Thyroid gland (tissue), 4 donors: ENCODE results near the gene CIDEA. TPM values are rescaled to one million over a fixed set of nuclear protein-coding genes. Genes with fewer than 3 reads are reported as not detected.

Experiments used
- DNase-seq, 2 donors: peaks; one replicate each; pipeline ENCODE4 v3.0.0-alpha.2; 2019
- H3K27ac ChIP-seq, 3 donors: fragments of 200-600 bp; sonication (generic); 1 replicate in 2 of 3; 2 replicates in 1 of 3; pipeline ENCODE4 v1.5.1; 2016 to 2019; ENCODE audit warnings: mild to moderate bottlenecking in 1 of 3, moderate library complexity in 1 of 3
- H3K27me3 ChIP-seq: fragments of 200-600 bp; sonication (generic); one replicate; pipeline ENCODE4 v1.5.1; 2019
- H3K36me3 ChIP-seq, 2 donors: fragments of 200-600 bp; sonication (generic); one replicate each; pipeline ENCODE4 v1.5.1; 2016 to 2019
- H3K4me1 ChIP-seq, 2 donors: fragments of 200-600 bp; sonication (generic); one replicate each; pipeline ENCODE4 v1.5.1; 2017 to 2019
- H3K4me3 ChIP-seq, 3 donors: fragments of 200-600 bp; sonication (generic); replicated peaks in 1 of 3; 1 replicate in 2 of 3; 2 replicates in 1 of 3; pipeline ENCODE4 v1.5.1; 2016; ENCODE audit warnings: mild to moderate bottlenecking in 1 of 3
- H3K9me3 ChIP-seq: fragments of 200-600 bp; sonication (generic); one replicate; pipeline ENCODE4 v1.5.1; 2017
- POLR2A ChIP-seq, 2 donors: fragments of 450-650 bp; IDR thresholded peaks; one replicate each; pipeline ENCODE4 v1.6.1; 2017; ENCODE audit warnings: antibody characterized with exemption in 2 of 2, mild to moderate bottlenecking in 2 of 2, moderate library complexity in 1 of 2
- WGBS, 2 donors: methylation state at CpG; one replicate each; pipeline ENCODE4 v1.1.5; 2017; 5-methylcytosine and 5-hydroxymethylcytosine counted together
- intact Hi-C: fragments of 100-400 bp; cut with DNase I; formaldehyde crosslinking; loops from one replicate; pipeline ENCODE4 v1.15.1; 2023
- total RNA-seq, 4 donors: library from RNA; depleted of rRNA; stranded (reverse); fragments of >200 nt; gene quantifications; one replicate each; pipeline ENCODE4 v1.2.3, GENCODE V29; 2016
- TF ChIP-seq, protein P1 (sequence below), 6 experiments: fragments of 200-600 bp in 3 of 6; fragments of 450-650 bp in 3 of 6; sonication (generic) in 3 of 6; IDR thresholded peaks; one replicate each; pipeline ENCODE4 v1.5.1; 2016 to 2019; ENCODE audit warnings: antibody characterized with exemption in 6 of 6, mild to moderate bottlenecking in 2 of 6, inconsistent platforms in 1 of 6, moderate library complexity in 1 of 6

Gene CIDEA
- total RNA-seq, 4 donors from 2014 or later = 0.67 TPM; not detected in 3

- no peaks in the 10 kb centered on the region for H3K9me3 ChIP-seq
- no peak overlapping the region for H3K4me3 ChIP-seq
- 91 to 95% methylated on average over 14 to 18 of the region's 19 CpGs for WGBS, 2 donors
- DNase-seq = no peak
- no peaks in the 10 kb centered on the region for H3K36me3 ChIP-seq
- H3K27me3 ChIP-seq = no peaks in the 10 kb centered on the region
- no peak for TF ChIP-seq POLR2A (IDR thresholded peaks at IDR 0.05)
- TF ChIP-seq, protein P1, sequence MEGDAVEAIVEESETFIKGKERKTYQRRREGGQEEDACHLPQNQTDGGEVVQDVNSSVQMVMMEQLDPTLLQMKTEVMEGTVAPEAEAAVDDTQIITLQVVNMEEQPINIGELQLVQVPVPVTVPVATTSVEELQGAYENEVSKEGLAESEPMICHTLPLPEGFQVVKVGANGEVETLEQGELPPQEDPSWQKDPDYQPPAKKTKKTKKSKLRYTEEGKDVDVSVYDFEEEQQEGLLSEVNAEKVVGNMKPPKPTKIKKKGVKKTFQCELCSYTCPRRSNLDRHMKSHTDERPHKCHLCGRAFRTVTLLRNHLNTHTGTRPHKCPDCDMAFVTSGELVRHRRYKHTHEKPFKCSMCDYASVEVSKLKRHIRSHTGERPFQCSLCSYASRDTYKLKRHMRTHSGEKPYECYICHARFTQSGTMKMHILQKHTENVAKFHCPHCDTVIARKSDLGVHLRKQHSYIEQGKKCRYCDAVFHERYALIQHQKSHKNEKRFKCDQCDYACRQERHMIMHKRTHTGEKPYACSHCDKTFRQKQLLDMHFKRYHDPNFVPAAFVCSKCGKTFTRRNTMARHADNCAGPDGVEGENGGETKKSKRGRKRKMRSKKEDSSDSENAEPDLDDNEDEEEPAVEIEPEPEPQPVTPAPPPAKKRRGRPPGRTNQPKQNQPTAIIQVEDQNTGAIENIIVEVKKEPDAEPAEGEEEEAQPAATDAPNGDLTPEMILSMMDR (IDR thresholded peaks at IDR 0.05) = no peak
- no peak overlapping the region for H3K27ac ChIP-seq
- intact Hi-C loops = loop anchor here (10.0 kb wide), 1 partner anchor 140 kb away; the partner anchor contains the start of gene ANKRD62
- no peaks in the 10 kb centered on the region for H3K4me1 ChIP-seq
Measured at GRCh38 chr18:12234451-12235190, 19.5 kb upstream of the CIDEA start.

- Histone ChIP-seq H3K36me3 (no peaks in the 10 kb centered on the region), H3K27ac (no peak overlapping the region), H3K4me3 (no peak overlapping the region), H3K27me3 (no peaks in the 10 kb centered on the region), H3K4me1 (no peaks in the 10 kb centered on the region), H3K9me3 (no peaks in the 10 kb centered on the region)
- no peak for DNase-seq
- no peak for TF ChIP-seq POLR2A (IDR thresholded peaks at IDR 0.05)
- TF ChIP-seq, protein P1 (IDR thresholded peaks at IDR 0.05) = no peak
- intact Hi-C loops = loop anchor here (10.0 kb wide), 1 partner anchor 141 kb away; the partner anchor contains the start of gene ANKRD62
- 96% methylated on average over 16 of the region's 16 CpGs for WGBS, 2 donors
Measured at GRCh38 chr18:12236141-12236540, 18.0 kb upstream of the CIDEA start.

DNA sequence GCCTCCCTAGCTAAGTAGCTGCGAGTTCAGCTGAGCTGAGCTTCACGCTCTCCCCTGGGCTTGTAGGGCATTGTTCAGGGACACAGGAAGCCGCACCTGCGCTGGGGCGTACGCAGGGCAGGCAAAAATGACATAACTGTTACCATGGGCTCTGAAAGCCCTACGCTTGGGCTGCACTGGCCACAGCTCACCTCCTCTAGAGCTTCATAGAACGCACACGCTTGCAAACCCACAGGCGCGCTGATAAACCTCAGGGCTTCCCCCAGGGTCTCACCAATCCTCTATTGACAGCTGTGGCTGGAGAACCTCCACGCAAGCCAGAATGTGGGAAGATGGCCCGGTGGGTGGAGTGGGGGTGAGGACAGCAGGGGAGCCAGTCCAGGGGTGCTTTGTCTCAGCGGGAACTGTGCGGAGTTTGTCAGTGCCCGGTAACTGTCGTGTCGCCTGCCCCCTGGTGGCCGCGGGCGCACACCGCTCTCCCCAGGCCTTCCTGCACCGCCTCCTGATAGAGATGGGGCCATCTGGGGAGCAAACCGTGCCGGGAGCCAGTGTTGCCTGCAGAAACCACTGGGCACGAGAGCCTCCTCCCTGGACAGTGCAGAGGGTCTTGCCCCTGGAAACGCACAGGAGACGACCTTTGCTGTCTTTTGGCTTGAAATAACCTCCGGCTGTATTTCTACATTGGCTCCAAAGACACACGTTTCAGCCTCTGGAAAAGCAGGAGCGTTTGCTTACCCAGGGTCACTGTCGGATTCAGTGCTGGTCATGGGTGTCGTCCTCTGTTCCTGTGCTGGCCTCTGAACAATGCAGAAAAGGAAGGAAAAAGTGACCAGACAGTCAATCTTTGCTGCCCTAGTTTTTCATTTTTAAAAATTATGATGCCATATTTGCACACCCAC lies 17.0 kb upstream of the CIDEA start:
- H3K27ac ChIP-seq = no peak overlapping the region
- no peak overlapping the region for H3K4me3 ChIP-seq
- H3K27me3 ChIP-seq = no peaks in the 10 kb centered on the region
- no peaks in the 10 kb centered on the region for H3K9me3 ChIP-seq
- intact Hi-C loops = loop anchor here (10.0 kb wide), 1 partner anchor 142 kb away; the partner anchor contains the start of gene ANKRD62
- H3K36me3 ChIP-seq = no peaks in the 10 kb centered on the region
- WGBS, 2 donors = 40 to 42% methylated on average over 26 to 32 of the region's 33 CpGs
- H3K4me1 ChIP-seq = no peaks in the 10 kb centered on the region
- no peak for TF ChIP-seq POLR2A (IDR thresholded peaks at IDR 0.05)
- TF ChIP-seq, protein P1 (IDR thresholded peaks at IDR 0.05) = peak; percentile 75 to 93 (median 84)
- peak; percentile 68 to 76 for DNase-seq

GRCh38 chr18:12238826-12239225 lies 15.3 kb upstream of the CIDEA start:
- 51 to 63% methylated on average over 3 of the region's 3 CpGs for WGBS, 2 donors

More at GRCh38 chr18:12238826-12239225, 15.3 kb upstream of the CIDEA start:
- H3K27me3 ChIP-seq = no peaks in the 10 kb centered on the region
- intact Hi-C loops = loop anchor here (10.0 kb wide), 1 partner anchor 144 kb away; the partner anchor contains the start of gene ANKRD62
- no peak for DNase-seq
- H3K9me3 ChIP-seq = no peaks in the 10 kb centered on the region
- H3K4me3 ChIP-seq = no peak overlapping the region
- H3K27ac ChIP-seq = no peak overlapping the region
- no peaks in the 10 kb centered on the region for H3K4me1 ChIP-seq
- no peaks in the 10 kb centered on the region for H3K36me3 ChIP-seq
- TF ChIP-seq POLR2A (IDR thresholded peaks at IDR 0.05) = no peak
- TF ChIP-seq, protein P1 (IDR thresholded peaks at IDR 0.05) = no peak
